Left cardiac atrium (tissue), 4 donors: ENCODE measurements around the gene MYO9B. TPM values are rescaled to one million over a fixed set of nuclear protein-coding genes. Genes with fewer than 3 reads are reported as not detected.
"Not testable (repeated sequence)": the region's sequence is repeated elsewhere in the genome, so short reads cannot be mapped to it uniquely, and the experiment has no call there.

Source experiments
- ATAC-seq, 2 donors: fragments of 200-7000 bp; cut with Tn5 transposase; one replicate each; pipeline ENCODE4 v1.9.1; 2020; ENCODE audit warnings: mild to moderate bottlenecking in 2 of 2, moderate library complexity in 2 of 2
- DNase-seq: peaks from one replicate; pipeline ENCODE4 v3.0.0-alpha.2; 2020
- intact Hi-C, 2 donors: fragments of 100-400 bp; cut with DNase I; formaldehyde crosslinking; loops; one replicate each; pipeline versions ENCODE4 v1.14.1 to v1.15.1; 2022 to 2023
- total RNA-seq, 2 donors: library from RNA; stranded (reverse); fragmentation: NEBNext Ultra II Directional; extraction: Animal tissue kit (Norgen Biotek cat#: 25700); gene quantifications; one replicate each; pipeline ENCODE4 v1.2.1, GENCODE V29; 2021
- donor health status: DM: no; HTN: yes; CAD: no.
- donor health status: DM: no; HTN: yes; CAD: no; lungs with severe emphysema.
- donor health status: DM: yes; HTN: yes; CAD: no.
- donor health status: Dilated cardiomyopathy.

The MYO9B gene
- total RNA-seq, 2 donors from 2014 or later, result 32.5 to 44.6 TPM

GRCh38 chr19:17081672-17082630 is 6.4 kb downstream of the MYO9B start:
- ATAC-seq (no peak), DNase-seq (peak; percentile 59)
- intact Hi-C loops, result loop anchor here in 1 of 2 donors (10.0 kb wide), 1 partner anchor 63 kb away; no protein-coding TSS in a partner anchor

GRCh38 chr19:17086120-17086519 is 10.5 kb downstream of the MYO9B start:
- intact Hi-C loops, result loop anchor here in 1 of 2 donors (10.0 kb wide), 1 partner anchor 59 kb away; no protein-coding TSS in a partner anchor
- DNase-seq (no peak), ATAC-seq (peak in 1 of 2 donors; percentile 21)

- intact Hi-C loops, result loop anchor here in 1 of 2 donors (10.0 kb wide), 1 partner anchor 58 kb away; no protein-coding TSS in a partner anchor
- DNase-seq, result no peak
- no peak for ATAC-seq
Observed at GRCh38 chr19:17086834-17087233, 11.3 kb downstream of the MYO9B start.

GRCh38 chr19:17088552-17088951 is 13.0 kb downstream of the MYO9B start:
- intact Hi-C loops, result loop anchor here in 1 of 2 donors (10.0 kb wide), 1 partner anchor 56 kb away; no protein-coding TSS in a partner anchor
- ATAC-seq (no peak), DNase-seq (no peak)

- DNase-seq (no peak), ATAC-seq (no peak)
- intact Hi-C loops, result no loop called here
Observed at GRCh38 chr19:17090583-17090982, 15.0 kb downstream of the MYO9B start.

GRCh38 chr19:17091758-17092333 is 16.3 kb downstream of the MYO9B start:
- ATAC-seq (peak in 1 of 2 donors; percentile 43), DNase-seq (peak; percentile 64)
- intact Hi-C loops, result no loop called here

GRCh38 chr19:17092696-17093095 is 17.1 kb downstream of the MYO9B start:
- ATAC-seq, result no peak
- no peak for DNase-seq
- intact Hi-C loops, result no loop called here

- DNase-seq, ATAC-seq, intact Hi-C loops: not testable (repeated sequence)
Observed at GRCh38 chr19:17094694-17095093, 19.1 kb downstream of the MYO9B start.

- intact Hi-C loops, result no loop called here
- ATAC-seq, result peak; percentile 72 to 81
- peak; percentile 81 for DNase-seq
Observed at GRCh38 chr19:17095141-17095919, 19.8 kb downstream of the MYO9B start.

- ATAC-seq, result peak; percentile 55 to 64
- DNase-seq, result no peak
- intact Hi-C loops, result no loop called here
Observed at GRCh38 chr19:17097593-17098126, 22.1 kb downstream of the MYO9B start.

GRCh38 chr19:17098326-17098725 is 22.7 kb downstream of the MYO9B start:
- DNase-seq (no peak), ATAC-seq (peak in 1 of 2 donors; percentile 32)
- intact Hi-C loops, result no loop called here

GRCh38 chr19:17101686-17102628 is 26.4 kb downstream of the MYO9B start:
- DNase-seq, result no peak
- ATAC-seq, result no peak
- intact Hi-C loops, result no loop called here

- intact Hi-C loops, result no loop called here
- ATAC-seq, result no peak
- DNase-seq, result no peak
Observed at GRCh38 chr19:17103177-17103576, 27.6 kb downstream of the MYO9B start.

- DNase-seq, result no peak
- ATAC-seq, result no peak
- intact Hi-C loops, result no loop called here
Observed at GRCh38 chr19:17104679-17105078, 29.1 kb downstream of the MYO9B start.

- intact Hi-C loops, result no loop called here
- DNase-seq, result no peak
- ATAC-seq, result no peak
Observed at GRCh38 chr19:17105556-17105955, 30.0 kb downstream of the MYO9B start.

GRCh38 chr19:17106964-17107363 is 31.4 kb downstream of the MYO9B start:
- ATAC-seq, intact Hi-C loops: not testable (repeated sequence)

GRCh38 chr19:17107546-17108452 is 32.2 kb downstream of the MYO9B start:
- peak; percentile 85 to 96 for ATAC-seq
- intact Hi-C loops, result no loop called here
- DNase-seq, result peak; percentile 94

More at GRCh38 chr19:17106964-17107363, 31.4 kb downstream of the MYO9B start:
- not testable (repeated sequence) for DNase-seq
